Heart left ventricle (tissue), 16 donors: Measurements from ENCODE around the gene TOP3B. TPM values are rescaled to one million over a fixed set of nuclear protein-coding genes. Genes with fewer than 3 reads are reported as not detected.

Experiments
- ATAC-seq, 4 donors: fragments of 200-7000 bp; cut with Tn5 transposase; one replicate each; pipeline ENCODE4 v1.9.1; 2020 to 2022; ENCODE audit warnings: moderate library complexity in 4 of 4, mild to moderate bottlenecking in 3 of 4, moderate number of reproducible peaks in 1 of 4
- DNase-seq, 5 donors: peaks; one replicate each; pipeline ENCODE4 v3.0.0-alpha.2; 2020
- H3K27ac ChIP-seq, 12 donors: fragments of 200-600 bp; sonication (generic) in 4 of 12; one replicate each; pipeline versions ENCODE4 v1.5.0 to v1.8.0; 2016 to 2022; ENCODE audit warnings: mild to moderate bottlenecking in 2 of 12
- H3K27me3 ChIP-seq, 9 donors: fragments of 200-600 bp; sonication (generic) in 2 of 9; one replicate each; pipeline versions ENCODE4 v1.5.1 to v1.8.0; 2016 to 2022; ENCODE audit warnings: mild to moderate bottlenecking in 3 of 9
- H3K36me3 ChIP-seq, 9 donors: fragments of 200-600 bp; sonication (generic) in 2 of 9; one replicate each; pipeline versions ENCODE4 v1.5.0 to v1.8.0; 2018 to 2022; ENCODE audit warnings: mild to moderate bottlenecking in 2 of 9
- H3K4me1 ChIP-seq, 12 donors: fragments of 200-600 bp; sonication (generic) in 4 of 12; one replicate each; pipeline versions ENCODE4 v1.5.0 to v1.8.0; 2016 to 2022; ENCODE audit warnings: mild to moderate bottlenecking in 3 of 12
- H3K4me3 ChIP-seq, 12 donors: fragments of 200-600 bp; sonication (generic) in 4 of 12; one replicate each; pipeline versions ENCODE4 v1.5.0 to v1.8.0; 2017 to 2022; ENCODE audit warnings: mild to moderate bottlenecking in 9 of 12, moderate library complexity in 4 of 12
- H3K9me3 ChIP-seq, 12 donors: fragments of 200-600 bp; sonication (generic) in 4 of 12; one replicate each; pipeline versions ENCODE4 v1.5.0 to v1.8.0; 2016 to 2022; ENCODE audit warnings: mild to moderate bottlenecking in 1 of 12
- POLR2A ChIP-seq, 2 donors: fragments of 450-650 bp; IDR thresholded peaks; one replicate each; pipeline ENCODE4 v1.6.1; 2017; ENCODE audit warnings: antibody characterized with exemption in 2 of 2, mild to moderate bottlenecking in 2 of 2, moderate library complexity in 2 of 2
- WGBS, 4 donors: extraction: QIAGEN DNeasy Blood & Tissue Kit in 2 of 4; methylation state at CpG; one replicate each; pipeline versions ENCODE4 v1.1.5 to v1.1.7; 2013 to 2018; 5-methylcytosine and 5-hydroxymethylcytosine counted together
- intact Hi-C, 10 donors: fragments of 100-400 bp; cut with DNase I; formaldehyde crosslinking; loops; one replicate each; pipeline versions ENCODE4 v1.11.1 to v1.14.2; 2022
- polyA plus RNA-seq, 2 donors: library from polyadenylated mRNA; stranded (reverse); fragments of 200-250 nt; gene quantifications; one replicate each; pipeline ENCODE4 v1.2.3, GENCODE V29; 2013
- total RNA-seq, 9 donors: library from RNA; depleted of rRNA in 2 of 9; stranded (reverse); fragments of >200 nt in 2 of 9; fragmentation: NEBNext Ultra II Directional in 3 of 9; extraction: Animal tissue kit (Norgen Biotek cat#: 25700) in 3 of 9; gene quantifications; one replicate each; pipeline versions ENCODE4 v1.1.0 to v1.2.4, GENCODE V29; 2016 to 2023
- TF ChIP-seq, protein P1 (sequence below), 12 donors: fragments of 200-600 bp; sonication (generic) in 4 of 12; IDR thresholded peaks; one replicate each; pipeline versions ENCODE4 v1.5.0 to v1.8.0; 2018 to 2022; ENCODE audit warnings: antibody characterized with exemption in 12 of 12, mild to moderate bottlenecking in 5 of 12
- donor health status: ischemic (EF 13 %, LVEDD 7.1; RV severe dilation, severe dysfunction).
- donor health status: healthy with polysubstance abuse.
- donor health status: DM: no; HTN: yes; CAD: no.
- donor health status: DM: no; HTN: no; CAD: no.
- donor health status: ischemic (EF 25% LVEDD 6.9; RV normal size, moderate dysfunction).
- donor health status: ischemic (EF 25% LVEDD 5.7; RV mildly dilated, moderate dysfunction).
- donor health status: healthy.
- donor health status: DM: yes; HTN: yes; CAD: no.
- donor health status: ischemic (EF 35%, LVEDD 5.7; RV mildly dilated, moderate dysfunction).
- donor health status: nonischemic (EF 11% LVEDD 7.7; RV severe dilation, severe dysfunction).
- donor health status: DM: yes; HTN: yes; CAD: no.
- donor health status: PGD.
- donor health status: ischemic (EF 29% LVEDD 5.4; RV normal size, mild dysfunction).
- donor health status: nonischemic (EF 23%, LVEDD 6.1; RV moderate dilation, normal function).

The TOP3B gene
- total and polyA plus RNA-seq, 11 donors: 9.5 to 12.9 (median 11.1) TPM

DNA sequence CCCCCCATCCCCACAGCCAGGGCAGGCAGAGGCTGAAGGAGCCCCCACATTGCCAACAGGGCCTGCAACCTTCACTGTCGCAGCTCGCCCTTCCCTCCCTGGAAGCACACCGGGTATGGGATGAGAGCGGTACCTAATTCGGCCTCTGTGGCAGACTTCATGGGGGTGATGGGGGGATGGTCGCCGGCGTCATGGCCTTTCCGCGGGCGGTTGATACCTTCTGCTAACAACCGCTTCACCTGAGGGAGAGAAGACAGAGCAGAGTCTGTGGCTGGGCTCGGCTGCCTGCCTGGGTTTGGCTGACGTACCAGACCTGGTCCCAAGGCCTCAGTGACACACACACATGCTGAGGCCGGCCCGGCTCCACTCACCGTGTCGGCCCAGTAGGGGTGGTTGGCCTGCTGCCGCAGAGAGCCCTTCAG lies 18.8 kb downstream of the TOP3B start:
- Histone ChIP-seq H3K27ac (no peak overlapping the region), H3K4me3 (no peak overlapping the region), H3K9me3 (no peaks in the 10 kb centered on the region), H3K27me3 (no peaks in the 10 kb centered on the region), H3K36me3 (peaks cover 0 to 100% (median 94%) of the 10 kb centered on the region in 9 donors), H3K4me1 (peaks cover 0 to 3% (median 0%) of the 10 kb centered on the region in 12 donors)
- WGBS, 4 donors: 95 to 97% (median 96%) methylated on average over 3 to 19 of the region's 19 CpGs
- no peak for DNase-seq
- intact Hi-C loops: no loop called here
- TF ChIP-seq, protein P1, sequence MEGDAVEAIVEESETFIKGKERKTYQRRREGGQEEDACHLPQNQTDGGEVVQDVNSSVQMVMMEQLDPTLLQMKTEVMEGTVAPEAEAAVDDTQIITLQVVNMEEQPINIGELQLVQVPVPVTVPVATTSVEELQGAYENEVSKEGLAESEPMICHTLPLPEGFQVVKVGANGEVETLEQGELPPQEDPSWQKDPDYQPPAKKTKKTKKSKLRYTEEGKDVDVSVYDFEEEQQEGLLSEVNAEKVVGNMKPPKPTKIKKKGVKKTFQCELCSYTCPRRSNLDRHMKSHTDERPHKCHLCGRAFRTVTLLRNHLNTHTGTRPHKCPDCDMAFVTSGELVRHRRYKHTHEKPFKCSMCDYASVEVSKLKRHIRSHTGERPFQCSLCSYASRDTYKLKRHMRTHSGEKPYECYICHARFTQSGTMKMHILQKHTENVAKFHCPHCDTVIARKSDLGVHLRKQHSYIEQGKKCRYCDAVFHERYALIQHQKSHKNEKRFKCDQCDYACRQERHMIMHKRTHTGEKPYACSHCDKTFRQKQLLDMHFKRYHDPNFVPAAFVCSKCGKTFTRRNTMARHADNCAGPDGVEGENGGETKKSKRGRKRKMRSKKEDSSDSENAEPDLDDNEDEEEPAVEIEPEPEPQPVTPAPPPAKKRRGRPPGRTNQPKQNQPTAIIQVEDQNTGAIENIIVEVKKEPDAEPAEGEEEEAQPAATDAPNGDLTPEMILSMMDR (IDR thresholded peaks at IDR 0.05): no peak
- TF ChIP-seq POLR2A (IDR thresholded peaks at IDR 0.05): no peak
- ATAC-seq: no peak

DNA sequence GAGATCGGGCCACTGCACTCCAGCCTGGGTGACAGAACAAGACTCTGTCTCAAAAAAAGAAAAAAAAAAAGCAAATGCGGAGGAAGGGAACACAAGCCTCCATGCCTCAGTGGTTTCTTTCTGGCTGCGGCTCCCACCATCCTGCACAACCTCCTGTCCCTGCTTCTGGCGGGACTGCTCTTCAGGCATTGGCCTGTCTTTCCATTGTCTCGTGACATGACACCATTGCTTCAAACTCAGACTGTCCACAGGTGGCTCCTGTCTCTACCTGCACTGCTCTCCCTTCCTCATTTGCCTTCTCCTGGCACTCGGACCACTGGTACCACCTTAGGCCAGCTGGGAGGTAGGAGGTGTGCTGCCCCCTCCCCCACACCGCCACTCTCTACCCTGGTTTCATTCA lies 19.3 kb downstream of the TOP3B start:
- H3K36me3 ChIP-seq: peaks cover 0 to 100% (median 94%) of the 10 kb centered on the region in 9 donors
- peaks cover 0 to 3% (median 0%) of the 10 kb centered on the region in 12 donors for H3K4me1 ChIP-seq
- DNase-seq: no peak
- no peak overlapping the region for H3K4me3 ChIP-seq
- ATAC-seq: no peak
- intact Hi-C loops: no loop called here
- no peaks in the 10 kb centered on the region for H3K27me3 ChIP-seq
- H3K27ac ChIP-seq: no peak overlapping the region
- no peaks in the 10 kb centered on the region for H3K9me3 ChIP-seq
- 91 to 96% (median 94%) methylated on average over 7 of the region's 7 CpGs for WGBS, 4 donors
- TF ChIP-seq, protein P1 (IDR thresholded peaks at IDR 0.05): no peak
- no peak for TF ChIP-seq POLR2A (IDR thresholded peaks at IDR 0.05)

DNA sequence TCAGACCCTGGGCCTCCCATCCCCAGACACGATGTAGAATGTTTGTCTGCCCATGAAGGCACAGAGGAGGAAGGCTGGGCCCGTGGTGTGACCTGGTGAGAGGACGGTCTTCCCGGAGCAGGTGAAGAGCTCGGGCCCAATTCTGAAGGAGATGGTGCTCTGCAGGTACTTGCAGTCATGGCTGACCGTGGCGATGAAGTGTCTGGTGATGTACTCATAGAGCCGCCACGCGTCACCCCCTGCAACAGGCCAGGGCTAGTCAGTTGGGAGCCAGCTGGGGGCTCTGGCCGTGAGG lies 20.0 kb downstream of the TOP3B start:
- Histone ChIP-seq H3K9me3 (no peaks in the 10 kb centered on the region), H3K27ac (no peak overlapping the region), H3K27me3 (no peaks in the 10 kb centered on the region), H3K36me3 (peaks cover 0 to 94% (median 87%) of the 10 kb centered on the region in 9 donors), H3K4me1 (peaks cover 0 to 3% (median 0%) of the 10 kb centered on the region in 12 donors), H3K4me3 (no peak overlapping the region)
- DNase-seq: peak in 1 of 5 donors; percentile 22
- WGBS, 4 donors: 89 to 93% (median 92%) methylated on average over 3 to 11 of the region's 11 CpGs
- TF ChIP-seq, protein P1 (IDR thresholded peaks at IDR 0.05): no peak
- TF ChIP-seq POLR2A (IDR thresholded peaks at IDR 0.05): no peak
- ATAC-seq: no peak
- intact Hi-C loops: no loop called here

DNA sequence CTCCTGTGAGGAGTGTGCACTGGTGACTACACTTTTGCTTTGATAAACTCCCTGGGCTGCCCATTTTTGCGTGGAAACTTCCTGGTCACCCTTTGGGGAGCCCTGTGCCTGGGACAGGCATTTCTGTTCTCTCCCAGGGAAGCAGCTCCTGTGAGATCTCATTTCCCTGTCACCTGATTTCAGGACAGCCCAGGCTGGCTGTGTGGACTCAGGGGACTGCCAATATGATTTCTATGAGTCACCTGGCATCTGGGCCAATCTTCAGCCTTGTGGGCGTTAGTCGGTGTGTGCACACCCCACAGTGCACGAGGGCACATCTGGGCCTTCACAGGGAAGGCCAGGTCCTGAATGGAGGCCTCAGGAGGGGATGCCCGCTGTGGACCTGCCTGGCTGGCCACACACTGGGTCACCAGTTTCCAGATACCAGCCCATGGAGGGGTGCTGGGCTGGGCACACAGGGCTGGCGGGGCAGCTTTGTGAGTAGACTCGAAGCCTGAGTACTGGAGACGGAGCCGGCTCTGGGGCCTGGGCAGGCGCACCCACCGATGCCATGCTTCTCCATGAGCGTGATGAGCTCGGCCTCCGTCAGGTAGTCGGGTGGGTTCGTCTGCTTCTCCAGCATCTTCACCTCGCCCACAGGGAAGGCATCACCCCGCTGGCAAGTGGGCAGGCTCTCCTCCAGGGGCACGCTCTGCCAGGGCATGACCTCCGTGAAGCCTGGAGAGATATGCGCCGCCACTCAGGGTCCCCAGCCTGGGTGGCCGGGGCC lies 20.5 kb downstream of the TOP3B start:
- ATAC-seq (peak in 3 of 4 donors; percentile 10 to 64 (median 23)), DNase-seq (peak in 1 of 5 donors; percentile 24)
- TF ChIP-seq, protein P1 (IDR thresholded peaks at IDR 0.05): no peak
- Histone ChIP-seq H3K9me3 (no peaks in the 10 kb centered on the region), H3K27me3 (no peaks in the 10 kb centered on the region), H3K4me3 (no peak overlapping the region), H3K36me3 (peaks cover 0 to 89% (median 82%) of the 10 kb centered on the region in 9 donors), H3K27ac (no peak overlapping the region), H3K4me1 (peaks cover 0 to 3% (median 0%) of the 10 kb centered on the region in 12 donors)
- intact Hi-C loops: no loop called here
- 88 to 94% (median 92%) methylated on average over 11 to 23 of the region's 23 CpGs for WGBS, 4 donors
